Fibroblast of peridontal ligament (primary cell): ENCODE measurements around the gene FOXC2.
"Not testable (repeated sequence)": the region's sequence is repeated elsewhere in the genome, so short reads cannot be mapped to it uniquely, and the experiment has no call there.

ENCODE experiments used
- DNase-seq: peaks from one replicate; pipeline ENCODE4 v3.0.0-alpha.2; 2010; ENCODE audit errors: extremely low read depth

The FOXC2 gene

GRCh38 chr16:86587955-86588354 lies 21.3 kb downstream of the FOXC2 start:
- not testable (repeated sequence) for DNase-seq

DNA sequence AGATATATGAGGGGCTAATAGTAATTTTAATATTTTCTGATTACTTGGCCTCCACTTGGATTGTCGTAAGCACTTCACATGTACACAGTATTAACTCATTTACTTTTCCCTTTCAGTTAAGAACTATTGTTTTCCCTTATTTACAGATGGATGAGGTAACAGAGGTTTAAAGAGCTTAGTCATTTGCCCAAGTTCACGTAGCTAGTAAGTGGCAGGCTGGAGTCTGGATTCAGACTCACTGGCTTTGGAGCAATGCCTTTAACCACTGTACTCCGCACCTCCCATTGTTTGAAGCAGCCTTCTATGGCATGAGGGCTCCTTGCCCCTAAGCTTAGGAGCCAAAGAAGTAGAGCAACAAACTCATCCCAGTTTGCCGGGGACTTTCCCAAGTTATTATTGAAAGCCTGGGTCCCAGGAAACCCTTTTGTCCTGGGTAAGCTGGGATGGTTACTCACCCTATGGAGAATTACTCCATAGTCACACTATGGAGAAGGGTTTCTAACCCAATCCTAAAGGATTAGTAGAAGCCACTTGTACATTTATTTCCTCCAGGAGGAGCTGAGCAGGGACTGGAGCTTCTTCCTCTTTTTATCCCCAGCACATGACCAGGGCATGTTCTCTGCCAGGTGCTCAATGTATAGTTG lies 24.0 kb downstream of the FOXC2 start:
- DNase-seq, result peak; percentile 95

- DNase-seq, result no peak
These were observed 24.6 kb downstream of the FOXC2 start for GRCh38 chr16:86591270-86591669.

DNA sequence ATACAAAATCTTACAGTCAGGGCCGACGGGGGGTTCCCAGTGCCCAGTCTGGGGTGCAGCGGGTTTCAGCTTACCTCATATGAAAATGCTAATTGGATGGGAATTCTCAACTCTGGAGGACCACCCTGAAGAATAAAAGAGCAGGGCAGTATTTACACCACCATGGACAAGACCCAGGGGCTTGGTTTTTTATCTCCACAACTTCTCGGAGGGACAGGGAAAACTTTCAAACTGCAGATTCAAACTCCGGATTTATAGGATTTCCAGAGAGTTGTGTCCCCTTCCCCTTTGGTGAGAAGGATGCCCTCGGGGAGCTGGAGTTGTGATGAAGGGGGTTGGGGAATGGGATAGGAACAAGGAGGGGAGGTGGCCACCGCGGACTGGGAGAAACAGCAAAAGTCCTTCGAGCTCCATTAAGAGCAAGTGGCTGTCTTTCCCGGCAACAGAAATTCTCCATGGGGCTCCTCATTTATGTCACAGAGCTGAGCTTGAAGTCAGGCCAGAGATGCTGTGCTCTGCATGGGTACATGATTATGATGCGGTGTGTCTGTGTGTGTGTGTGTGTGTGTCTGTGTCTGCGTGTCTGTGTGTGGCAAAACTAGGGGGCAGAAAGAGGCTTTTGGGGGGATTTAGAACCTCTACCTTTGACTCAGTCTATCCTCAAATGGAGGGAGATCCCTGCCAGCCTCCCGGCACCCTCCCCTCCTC lies 27.4 kb downstream of the FOXC2 start:
- DNase-seq, result no peak

DNA sequence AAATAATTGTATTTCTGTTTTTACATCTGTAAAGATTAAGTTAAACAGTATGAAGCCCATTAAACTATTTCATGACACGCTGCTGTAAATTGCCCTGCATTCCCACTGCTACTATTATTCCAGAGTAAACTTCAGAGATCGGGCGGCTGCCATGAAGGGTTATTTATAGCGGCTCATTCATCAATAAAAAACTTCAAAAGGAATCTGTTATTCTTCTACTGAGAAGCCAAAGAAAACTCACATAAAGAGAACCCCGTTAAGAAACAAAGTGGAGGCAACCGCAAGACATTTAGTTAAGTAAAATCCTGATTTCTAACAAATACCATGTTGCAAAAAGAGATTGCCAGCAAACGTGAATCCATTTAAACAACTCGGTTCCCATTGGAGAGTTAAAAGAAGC lies 28.1 kb downstream of the FOXC2 start:
- DNase-seq, result no peak

DNA sequence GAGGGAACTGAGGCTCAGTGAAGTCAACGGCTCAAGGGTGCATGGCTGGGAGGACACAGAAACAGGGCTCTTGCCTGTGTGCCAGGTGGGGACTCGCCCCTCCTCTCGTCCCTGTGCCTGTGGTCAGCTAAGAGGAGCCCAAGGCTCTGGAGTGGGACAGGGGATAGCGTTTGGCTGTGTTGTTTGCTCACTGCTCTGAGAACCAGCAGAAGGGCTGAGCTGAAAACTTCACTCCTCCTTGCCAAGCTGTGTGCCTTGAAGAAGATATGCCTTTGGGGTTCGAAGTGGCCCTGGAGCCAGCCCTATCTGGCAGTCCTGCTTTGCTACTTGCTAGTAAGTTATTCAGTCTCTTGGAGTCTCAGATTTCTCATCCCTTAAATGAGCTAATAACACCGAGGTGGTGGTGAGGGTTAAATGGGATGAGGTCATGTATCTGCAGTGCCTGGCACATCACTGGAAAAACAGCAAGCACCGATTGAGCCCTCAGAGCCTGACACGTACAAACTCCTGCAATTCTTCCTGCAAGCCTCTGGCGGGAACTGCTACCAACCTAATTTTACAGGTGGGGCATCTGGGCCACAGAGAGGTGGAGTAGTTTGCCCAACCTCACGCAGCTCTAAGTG lies 29.5 kb downstream of the FOXC2 start:
- no peak for DNase-seq

DNA sequence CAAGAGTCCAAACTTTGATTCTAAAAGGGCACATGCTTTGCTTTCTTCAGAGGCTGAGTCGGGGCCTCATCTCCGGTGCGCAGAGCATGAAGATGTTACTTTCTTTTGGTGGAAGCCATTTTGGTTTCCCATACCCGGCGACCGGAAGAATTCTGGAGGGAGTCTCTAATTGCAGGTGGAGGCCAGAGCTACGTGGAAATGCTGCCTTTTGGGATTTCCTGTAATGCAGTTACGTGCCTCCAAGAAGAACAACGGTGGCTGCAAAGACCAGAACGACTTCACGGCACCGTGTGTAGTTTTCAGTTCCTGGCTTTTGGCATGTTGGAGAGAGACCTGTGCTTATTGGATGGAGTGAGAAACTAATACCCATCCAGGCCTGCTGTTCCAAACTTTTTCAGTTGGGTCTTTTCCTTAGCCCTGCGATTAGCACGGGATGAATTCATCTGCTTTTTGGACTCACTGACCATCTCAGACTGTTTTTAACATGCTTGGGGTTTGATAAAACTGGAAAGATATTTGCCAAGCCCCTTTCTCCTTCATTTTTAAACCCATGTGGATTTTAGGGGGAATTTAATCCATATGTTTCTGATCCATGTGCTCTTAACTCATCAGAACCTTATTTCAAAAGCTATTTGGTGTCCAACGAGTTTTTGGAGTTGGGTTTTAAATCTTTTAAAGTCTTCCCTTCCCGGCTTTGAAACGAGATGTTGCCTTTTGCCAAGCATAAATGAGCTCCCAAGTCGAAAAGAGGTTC lies 30.7 kb downstream of the FOXC2 start:
- no peak for DNase-seq

GRCh38 chr16:86597880-86598606 lies 31.4 kb downstream of the FOXC2 start:
- DNase-seq, result peak; percentile 25

- peak; percentile 13 for DNase-seq
These were observed 32.3 kb downstream of the FOXC2 start for GRCh38 chr16:86598607-86599565.

GRCh38 chr16:86601356-86601755 lies 34.7 kb downstream of the FOXC2 start:
- DNase-seq, result no peak

GRCh38 chr16:86602521-86602920 lies 35.9 kb downstream of the FOXC2 start:
- no peak for DNase-seq

GRCh38 chr16:86604436-86605193 lies 38.0 kb downstream of the FOXC2 start:
- DNase-seq, result no peak

DNA sequence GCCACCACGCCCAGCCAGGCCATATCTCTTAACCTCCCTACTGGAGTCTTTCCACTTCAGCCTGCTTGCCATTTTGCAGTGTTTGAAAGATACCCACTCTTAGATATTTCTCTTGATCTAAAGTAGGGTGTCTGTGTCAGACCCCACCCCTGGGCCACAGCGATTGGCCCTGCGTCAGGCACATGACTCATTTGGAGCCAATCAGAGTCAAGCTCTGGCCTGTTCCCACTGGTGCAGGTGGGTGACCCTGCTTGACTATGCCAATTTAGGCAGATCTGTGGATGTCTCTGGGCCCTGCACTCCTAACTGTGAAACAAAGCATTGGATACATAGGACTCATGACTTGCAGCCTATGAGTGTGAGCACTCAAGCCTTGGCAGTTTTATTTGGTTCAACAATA lies 39.3 kb downstream of the FOXC2 start:
- DNase-seq, result no peak

GRCh38 chr16:86608301-86608747 lies 41.7 kb downstream of the FOXC2 start:
- DNase-seq, result peak; percentile 60

DNA sequence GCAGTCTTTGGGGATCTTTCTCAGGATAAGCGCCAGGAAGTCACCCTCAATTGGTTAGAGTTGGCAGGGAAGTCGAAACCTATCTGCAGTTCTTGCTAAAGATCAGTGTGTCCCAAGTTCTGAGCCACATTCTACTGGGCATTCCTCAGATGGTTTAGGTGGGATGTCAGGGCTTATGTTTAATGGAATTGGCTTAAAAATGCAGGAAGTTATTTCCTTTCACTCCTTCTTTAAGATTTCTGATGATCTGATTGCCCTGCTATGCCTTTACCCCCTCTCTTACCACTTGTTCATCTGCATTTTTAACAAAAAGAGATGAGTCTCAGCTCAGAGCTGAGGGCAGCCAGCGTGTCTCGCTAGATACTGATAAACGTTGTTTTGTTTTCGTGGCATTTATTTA lies 42.5 kb downstream of the FOXC2 start:
- DNase-seq, result peak; percentile 95

DNA sequence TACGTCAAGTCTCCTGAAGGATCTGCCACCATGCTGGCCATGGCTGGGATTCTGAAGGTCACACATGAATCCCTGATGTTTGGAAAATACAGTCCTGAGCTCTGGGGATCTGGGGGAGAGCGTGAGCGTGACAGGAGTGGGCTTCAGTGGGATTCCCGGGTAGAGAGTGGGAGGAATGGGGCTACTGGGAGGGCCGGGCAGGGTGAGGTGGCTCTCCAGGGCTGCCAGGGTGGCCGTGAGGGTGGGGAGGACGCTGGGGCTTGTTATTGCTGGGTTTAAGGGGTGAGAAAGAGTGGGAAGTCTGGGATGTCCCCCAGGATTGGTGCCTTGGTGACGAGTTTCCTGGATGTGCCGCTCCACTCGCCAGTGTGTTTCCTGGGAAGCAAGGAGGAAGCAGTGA lies 43.0 kb downstream of the FOXC2 start:
- no peak for DNase-seq

- no peak for DNase-seq
These were observed 44.3 kb downstream of the FOXC2 start for GRCh38 chr16:86610779-86611524.

DNA sequence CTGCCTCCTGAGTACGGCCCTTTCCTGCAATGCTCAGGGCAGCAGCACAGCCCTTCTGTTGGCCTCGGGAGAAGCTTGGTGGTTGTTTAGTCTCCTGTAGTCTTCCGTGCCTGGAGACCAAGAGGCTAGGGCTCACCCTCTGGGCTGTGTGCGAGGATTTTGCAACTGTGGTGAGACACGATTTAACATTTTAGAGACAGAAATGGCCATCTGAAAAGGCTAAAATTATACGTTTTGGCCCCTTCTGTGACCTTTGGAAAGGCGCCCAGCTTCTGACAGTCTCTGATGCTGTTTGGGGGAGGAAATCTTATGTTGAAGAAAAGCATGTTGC lies 44.9 kb downstream of the FOXC2 start:
- DNase-seq, result peak; percentile 92

DNA sequence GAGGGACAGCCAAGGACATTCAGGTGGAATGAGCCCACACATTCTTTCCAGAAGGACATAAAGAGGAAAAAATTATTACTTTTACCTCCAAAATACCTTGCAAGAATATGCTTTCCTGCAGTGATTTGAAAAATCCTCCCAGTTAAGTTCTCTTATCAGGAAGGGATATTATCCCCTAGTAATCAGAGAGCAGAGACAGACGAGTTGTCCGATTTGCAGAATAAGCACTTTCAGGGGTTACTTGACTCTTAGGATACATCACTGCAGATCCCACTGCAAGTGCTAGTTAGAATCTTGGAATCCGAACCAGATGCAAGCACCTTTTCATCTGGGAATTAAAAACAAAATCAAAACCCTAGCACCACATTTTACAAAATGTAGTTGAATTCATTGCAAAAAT lies 45.3 kb downstream of the FOXC2 start:
- DNase-seq, result no peak
